Measurements from ENCODE around the gene MRPL33. TPM values are rescaled to one million over a fixed set of nuclear protein-coding genes. Genes with fewer than 3 reads are reported as not detected.

Gene MRPL33
- total RNA-seq, 1 experiment from 2014 or later = 66.8 TPM

DNA sequence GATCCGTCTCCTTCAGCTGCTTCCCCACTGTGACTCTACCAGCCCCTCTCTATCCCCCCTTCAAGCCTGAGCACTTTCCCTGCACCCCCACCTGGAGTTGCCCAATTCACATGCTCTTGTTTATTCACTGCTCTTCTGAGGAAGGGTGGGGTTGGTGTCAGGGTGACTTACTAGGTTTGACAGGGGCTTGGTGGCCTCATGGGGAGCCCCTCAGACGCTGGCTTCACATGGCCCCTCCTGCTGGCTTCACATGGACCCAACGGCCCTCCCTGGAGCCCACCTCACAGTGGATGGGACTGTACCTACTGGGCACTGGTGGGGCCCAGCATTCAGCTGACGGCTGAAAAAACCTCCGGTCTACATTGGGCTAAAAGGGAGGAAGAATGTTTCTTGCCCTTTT lies 16.7 kb upstream of the MRPL33 start:
- DNase-seq = no peak
- H2BK20ac ChIP-seq (ENCODE audit: low read depth, low read length, poor library complexity, severe bottlenecking) = no peak overlapping the region
- H4K20me1 ChIP-seq (ENCODE audit: control insufficient read depth, insufficient read depth, insufficient read length) = no peaks in the 10 kb centered on the region
- peaks cover 9% of the 10 kb centered on the region for H3K23me2 ChIP-seq (ENCODE audit: insufficient read length, low read depth, low read length, poor library complexity, severe bottlenecking)
- no peak overlapping the region for H2BK15ac ChIP-seq (ENCODE audit: low read depth, low read length)
- H3K9me3 ChIP-seq (ENCODE audit: control insufficient read depth, low read depth, low read length) = no peaks in the 10 kb centered on the region
- H3K4me3 Mint-ChIP-seq = no peak overlapping the region
- H3K23ac ChIP-seq (ENCODE audit: insufficient read length, low read depth, low read length) = no peak overlapping the region
- H4K5ac ChIP-seq (ENCODE audit: insufficient read length, low read depth, low read length) = no peak overlapping the region
- no peak overlapping the region for H3K14ac ChIP-seq (ENCODE audit: insufficient read depth, low read length)
- H3K36me3 Mint-ChIP-seq (ENCODE audit: insufficient read depth in 1 of 3, low read depth in 3 of 3) = no peaks in the 10 kb centered on the region; a peak in 2 of 7 replicates
- no peak overlapping the region for H3K4ac ChIP-seq (ENCODE audit: low read depth, low read length)
- no peak overlapping the region for H3K27ac Mint-ChIP-seq
- no peak overlapping the region for H3K56ac ChIP-seq (ENCODE audit: insufficient read length, low read depth, low read length)
- WGBS (ENCODE audit: extremely low coverage, insufficient read length, low lambda C conversion rate) = no CpG with 5 or more reads among the region's 5 CpGs
- no peak overlapping the region for H2BK5ac ChIP-seq (ENCODE audit: insufficient read length, low read length)
- no peaks in the 10 kb centered on the region; the same call in 1 of the 2 replicates for H3K27me3 Mint-ChIP-seq (ENCODE audit: low read depth)
- H3K9ac ChIP-seq (ENCODE audit: extremely low read depth, insufficient read length, low read length) = no peak overlapping the region
- H3T11ph ChIP-seq (ENCODE audit: low read length) = no peak overlapping the region
- H2AFZ ChIP-seq (ENCODE audit: low read length) = no peak overlapping the region
- no peaks in the 10 kb centered on the region for H3K27me3 ChIP-seq (ENCODE audit: insufficient read depth, low read length)
- no peaks in the 10 kb centered on the region for H3K79me2 ChIP-seq (ENCODE audit: insufficient read depth, low read length)
- H4K8ac ChIP-seq (replicated peaks; ENCODE audit: insufficient read length, low read depth, low read length) = no peak overlapping the region
- H2BK12ac ChIP-seq (ENCODE audit: insufficient read length, low read depth, low read length) = no peak overlapping the region
- TF ChIP-seq, protein P1, sequence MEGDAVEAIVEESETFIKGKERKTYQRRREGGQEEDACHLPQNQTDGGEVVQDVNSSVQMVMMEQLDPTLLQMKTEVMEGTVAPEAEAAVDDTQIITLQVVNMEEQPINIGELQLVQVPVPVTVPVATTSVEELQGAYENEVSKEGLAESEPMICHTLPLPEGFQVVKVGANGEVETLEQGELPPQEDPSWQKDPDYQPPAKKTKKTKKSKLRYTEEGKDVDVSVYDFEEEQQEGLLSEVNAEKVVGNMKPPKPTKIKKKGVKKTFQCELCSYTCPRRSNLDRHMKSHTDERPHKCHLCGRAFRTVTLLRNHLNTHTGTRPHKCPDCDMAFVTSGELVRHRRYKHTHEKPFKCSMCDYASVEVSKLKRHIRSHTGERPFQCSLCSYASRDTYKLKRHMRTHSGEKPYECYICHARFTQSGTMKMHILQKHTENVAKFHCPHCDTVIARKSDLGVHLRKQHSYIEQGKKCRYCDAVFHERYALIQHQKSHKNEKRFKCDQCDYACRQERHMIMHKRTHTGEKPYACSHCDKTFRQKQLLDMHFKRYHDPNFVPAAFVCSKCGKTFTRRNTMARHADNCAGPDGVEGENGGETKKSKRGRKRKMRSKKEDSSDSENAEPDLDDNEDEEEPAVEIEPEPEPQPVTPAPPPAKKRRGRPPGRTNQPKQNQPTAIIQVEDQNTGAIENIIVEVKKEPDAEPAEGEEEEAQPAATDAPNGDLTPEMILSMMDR (conservative IDR thresholded peaks at IDR 0.05) = no peak
- H4K91ac ChIP-seq (ENCODE audit: insufficient read length, low read depth, low read length) = no peak overlapping the region
- H3K27ac ChIP-seq (ENCODE audit: insufficient read length, low read depth, low read length) = no peak overlapping the region
- H3K4me2 ChIP-seq (ENCODE audit: insufficient read depth, insufficient read length, low read length) = no peak overlapping the region
- no peak overlapping the region for H3K18ac ChIP-seq (ENCODE audit: insufficient read length, low read depth, low read length)
- peaks cover 27 to 31% of the 10 kb centered on the region in 2 experiments for H3K4me1 Mint-ChIP-seq
- H2BK120ac ChIP-seq (ENCODE audit: low read depth, low read length, poor library complexity, severe bottlenecking) = no peak overlapping the region
- H3K9me3 Mint-ChIP-seq = no peaks in the 10 kb centered on the region; a peak in 1 of 5 replicates
- no peaks in the 10 kb centered on the region for H3K4me1 ChIP-seq (ENCODE audit: insufficient read depth, low read length)
- no peak overlapping the region for H2AK5ac ChIP-seq (ENCODE audit: insufficient read length, low read length)
- no peaks in the 10 kb centered on the region for H3K79me1 ChIP-seq (ENCODE audit: insufficient read depth, low read depth, low read length, poor library complexity, severe bottlenecking)

Data from H9 (cell line).